ENCODE measurements around the gene UNC93B1. TPM values are rescaled to one million over a fixed set of nuclear protein-coding genes. Genes with fewer than 3 reads are reported as not detected.
A peak's percentile ranks its signal among the peaks of the same experiment; 100 is the strongest.

Gene UNC93B1
- total RNA-seq, 1 experiment from 2014 or later: 23.3 TPM

- Histone ChIP-seq H3K27me3 (ENCODE audit: insufficient read depth, low read length) (no peaks in the 10 kb centered on the region), H4K20me1 (ENCODE audit: control insufficient read depth, insufficient read depth, insufficient read length) (no peaks in the 10 kb centered on the region), H2BK15ac (ENCODE audit: low read depth, low read length) (no peak overlapping the region), H2AFZ (ENCODE audit: low read length) (no peak overlapping the region), H3K9me3 (ENCODE audit: control insufficient read depth, low read depth, low read length) (no peaks in the 10 kb centered on the region), H3K4me1 (ENCODE audit: insufficient read depth, low read length) (no peaks in the 10 kb centered on the region; the same call in 1 of the 2 replicates), H2BK120ac (ENCODE audit: low read depth, low read length, poor library complexity, severe bottlenecking) (no peak overlapping the region), H3K27ac (ENCODE audit: insufficient read length, low read depth, low read length) (no peak overlapping the region), H2BK5ac (ENCODE audit: insufficient read length, low read length) (no peak overlapping the region), H3K4ac (ENCODE audit: low read depth, low read length) (no peak overlapping the region), H3K4me2 (ENCODE audit: insufficient read depth, insufficient read length, low read length) (no peak overlapping the region), H3K23me2 (ENCODE audit: insufficient read length, low read depth, low read length, poor library complexity, severe bottlenecking) (no peaks in the 10 kb centered on the region), H3K9ac (ENCODE audit: extremely low read depth, insufficient read length, low read length) (no peak overlapping the region), H3K23ac (ENCODE audit: insufficient read length, low read depth, low read length) (no peak overlapping the region), H3T11ph (ENCODE audit: low read length) (no peak overlapping the region), H3K18ac (ENCODE audit: insufficient read length, low read depth, low read length) (no peak overlapping the region), H3K79me2 (ENCODE audit: insufficient read depth, low read length) (no peaks in the 10 kb centered on the region), H4K5ac (ENCODE audit: insufficient read length, low read depth, low read length) (no peak overlapping the region), H4K8ac (replicated peaks; ENCODE audit: insufficient read length, low read depth, low read length) (no peak overlapping the region), H4K91ac (ENCODE audit: insufficient read length, low read depth, low read length) (no peak overlapping the region), H3K14ac (ENCODE audit: insufficient read depth, low read length) (no peak overlapping the region), H2BK20ac (ENCODE audit: low read depth, low read length, poor library complexity, severe bottlenecking) (no peak overlapping the region), H3K56ac (ENCODE audit: insufficient read length, low read depth, low read length) (no peak overlapping the region), H2BK12ac (ENCODE audit: insufficient read length, low read depth, low read length) (no peak overlapping the region), H2AK5ac (ENCODE audit: insufficient read length, low read length) (no peak overlapping the region), H3K79me1 (ENCODE audit: insufficient read depth, low read depth, low read length, poor library complexity, severe bottlenecking) (no peaks in the 10 kb centered on the region)
- DNase-seq: no peak
- TF ChIP-seq CTCF (conservative IDR thresholded peaks at IDR 0.05): no peak
- no CpG with 5 or more reads among the region's 13 CpGs for WGBS (ENCODE audit: extremely low coverage, insufficient read length, low lambda C conversion rate)
- no peaks in the 10 kb centered on the region for H3K9me3 Mint-ChIP-seq
- H3K4me1 Mint-ChIP-seq: peaks cover 17% of the 10 kb centered on the region in 2 experiments
- no peak overlapping the region for H3K27ac Mint-ChIP-seq
- H3K27me3 Mint-ChIP-seq (ENCODE audit: low read depth): peaks cover 10% of the 10 kb centered on the region
- H3K36me3 Mint-ChIP-seq (ENCODE audit: insufficient read depth in 1 of 3, low read depth in 3 of 3): peaks cover 0 to 6% (median 4%) of the 10 kb centered on the region in 3 experiments; a peak in 3 of 7 replicates
- H3K4me3 Mint-ChIP-seq: peak overlapping the region in 1 of 2 experiments; percentile 57; a peak in 1 of 5 replicates
Observed at GRCh38 chr11:67996051-67996450, 7.8 kb downstream of the UNC93B1 start.

Measured in H9 (cell line).